LHCN-M2 (cell line): ENCODE results near the gene CLEC4M. TPM values are rescaled to one million over a fixed set of nuclear protein-coding genes. Genes with fewer than 3 reads are reported as not detected.

Experiments used
- DNase-seq: peaks from one replicate; pipeline ENCODE4 v3.0.0-alpha.2; 2012; ENCODE audit warnings: low read depth
- polyA plus RNA-seq: library from polyadenylated mRNA; unstranded; fragments of >200 nt; gene quantifications from one replicate; pipeline ENCODE4 v1.2.1, GENCODE V29; 2012; ENCODE audit warnings: missing spikeins
- total RNA-seq: library from RNA; depleted of rRNA; stranded (reverse); fragments of >200 nt; gene quantifications from 2 replicates; pipeline ENCODE4 v1.2.3, GENCODE V29; 2014; rRNA removed

The CLEC4M gene
- not detected in 2 replicates for total RNA-seq
- not detected for polyA plus RNA-seq

GRCh38 chr19:7762719-7763293 lies at the start of gene CLEC4M:
CLEC4M (plus strand) TSS chr19:7763243; CDS start chr19:7763267, 24 bp downstream.
- no peak for DNase-seq

GRCh38 chr19:7715671-7716070 lies 47.4 kb upstream of the CLEC4M start:
- no peak for DNase-seq

- no peak for DNase-seq
These were observed 46.3 kb upstream of the CLEC4M start for GRCh38 chr19:7716762-7717161.

- DNase-seq = no peak
These were observed 44.4 kb upstream of the CLEC4M start for GRCh38 chr19:7718668-7719067.

GRCh38 chr19:7720351-7720750 lies 42.7 kb upstream of the CLEC4M start:
- DNase-seq = no peak

GRCh38 chr19:7722231-7722651 lies 40.8 kb upstream of the CLEC4M start:
- no peak for DNase-seq

GRCh38 chr19:7725791-7726190 lies 37.3 kb upstream of the CLEC4M start:
- no peak for DNase-seq

- no peak for DNase-seq
These were observed 33.8 kb upstream of the CLEC4M start for GRCh38 chr19:7729211-7729610.

GRCh38 chr19:7729831-7730285 lies 33.2 kb upstream of the CLEC4M start:
- DNase-seq = no peak

- DNase-seq = no peak
These were observed 32.5 kb upstream of the CLEC4M start for GRCh38 chr19:7730286-7731217.

- no peak for DNase-seq
These were observed 31.8 kb upstream of the CLEC4M start for GRCh38 chr19:7731218-7731595.

GRCh38 chr19:7731615-7732014 lies 31.4 kb upstream of the CLEC4M start:
- no peak for DNase-seq

GRCh38 chr19:7732045-7732444 lies 31.0 kb upstream of the CLEC4M start, which contains the start of gene CLEC4G:
CLEC4G (minus strand) TSS chr19:7732110; CDS start chr19:7732102, 8 bp downstream.
- no peak for DNase-seq

- DNase-seq = no peak
These were observed 29.7 kb upstream of the CLEC4M start for GRCh38 chr19:7733376-7733775.

GRCh38 chr19:7734220-7735203 lies 28.5 kb upstream of the CLEC4M start:
- DNase-seq = peak; percentile 2

GRCh38 chr19:7736148-7736547 lies 26.9 kb upstream of the CLEC4M start:
- no peak for DNase-seq

GRCh38 chr19:7737215-7737614 lies 25.8 kb upstream of the CLEC4M start:
- no peak for DNase-seq

- no peak for DNase-seq
These were observed 25.0 kb upstream of the CLEC4M start for GRCh38 chr19:7738023-7738422.

GRCh38 chr19:7739211-7739755 lies 23.8 kb upstream of the CLEC4M start:
- no peak for DNase-seq

- DNase-seq = no peak
These were observed 23.0 kb upstream of the CLEC4M start for GRCh38 chr19:7739801-7740681.
